HG03521 (cell line): ENCODE measurements around the gene PIPOX.
"Not testable (repeated sequence)": the region's sequence is repeated elsewhere in the genome, so short reads cannot be mapped to it uniquely, and the experiment has no call there.

ENCODE experiments used
- ATAC-seq: cut with Tn5 transposase; IDR thresholded peaks from one replicate; pipeline ENCODE4 v1.9.1; 2021; ENCODE audit warnings: mild to moderate bottlenecking, moderate library complexity; ENCODE audit not compliant: unreplicated experiment

The PIPOX gene

DNA sequence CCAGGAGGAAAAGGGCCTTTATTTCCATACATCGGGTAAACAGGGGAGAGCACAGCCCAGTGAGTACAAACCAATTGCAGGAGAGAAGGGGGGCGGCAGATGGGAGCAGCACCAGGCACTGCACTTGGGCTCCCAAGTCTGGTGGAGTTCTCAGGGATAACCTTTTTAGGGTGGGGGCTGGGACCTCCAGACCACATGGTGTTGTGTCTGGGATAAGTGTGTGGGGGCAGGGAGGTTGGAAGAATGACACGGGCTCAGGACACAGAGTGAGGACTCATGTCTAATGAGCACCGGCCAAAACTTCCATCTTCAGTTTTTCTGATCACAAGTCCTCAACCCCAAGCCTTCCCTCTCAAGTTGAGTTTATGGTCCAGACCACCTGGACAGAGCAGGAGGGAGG is 30.6 kb downstream of the PIPOX start:
- no peak for ATAC-seq

- no peak for ATAC-seq
Measured at GRCh38 chr17:29074488-29074887, 31.5 kb downstream of the PIPOX start.

DNA sequence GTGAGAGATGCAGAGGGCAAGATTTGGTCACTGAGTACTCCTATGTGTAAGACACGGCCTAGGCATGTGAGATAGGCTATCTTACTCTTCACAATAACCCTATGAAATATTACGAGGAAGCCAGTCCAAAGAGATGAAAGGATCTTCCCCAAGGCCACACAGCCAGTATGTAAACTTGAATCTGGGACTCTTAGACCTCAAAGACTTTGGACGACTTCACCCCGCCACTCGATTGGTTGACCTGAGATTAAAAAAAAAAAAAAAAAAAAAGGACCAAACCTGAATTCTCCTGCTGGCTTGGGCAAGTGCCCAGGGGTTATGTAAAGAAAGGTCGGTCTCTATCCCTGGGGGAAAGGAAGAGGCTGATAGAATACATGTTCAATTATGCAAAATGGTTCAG is 33.1 kb downstream of the PIPOX start:
- no peak for ATAC-seq

- no peak for ATAC-seq
Measured at GRCh38 chr17:29076722-29077121, 33.8 kb downstream of the PIPOX start.

GRCh38 chr17:29077320-29077719 is 34.4 kb downstream of the PIPOX start:
- no peak for ATAC-seq

DNA sequence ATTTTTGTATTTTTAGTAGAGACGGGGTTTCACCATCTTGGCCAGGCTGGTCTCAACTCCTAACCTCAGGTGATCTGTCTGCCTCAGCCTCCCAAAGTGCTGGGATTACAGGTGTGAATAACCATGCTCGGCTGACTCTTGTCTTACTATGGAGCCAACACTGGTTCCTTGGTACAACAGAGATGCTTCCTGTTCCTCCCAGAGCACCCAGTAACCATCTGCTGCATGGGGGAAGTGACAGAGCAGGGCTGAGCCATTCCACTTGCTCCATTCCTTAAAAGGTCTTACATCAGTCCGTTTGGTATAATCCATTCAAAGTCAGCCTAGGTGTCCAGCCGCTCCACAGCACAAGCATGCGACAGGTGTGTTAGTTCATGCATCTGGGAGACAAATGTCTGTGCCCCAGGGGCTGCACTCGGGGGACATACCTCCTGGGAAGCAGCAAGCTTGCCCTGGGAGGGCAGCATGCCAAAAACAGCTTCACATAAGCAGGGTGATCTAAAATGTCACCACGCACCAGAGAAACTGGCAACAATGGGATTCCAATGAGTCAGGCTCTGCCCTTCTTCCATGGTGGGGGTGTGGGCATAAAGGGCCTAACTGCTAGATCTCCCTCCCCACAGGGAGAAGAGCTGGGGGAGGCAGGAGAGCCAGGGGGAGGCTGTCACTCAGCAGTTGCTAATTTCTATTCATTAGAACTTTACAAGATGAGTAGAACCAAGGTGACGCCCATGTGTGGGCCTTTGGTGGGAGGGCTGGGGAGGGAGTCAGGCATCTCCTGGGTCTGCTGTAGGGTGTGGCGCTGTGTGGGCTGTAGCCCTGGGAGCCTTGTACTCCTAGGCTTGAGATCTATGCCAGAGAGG is 35.5 kb downstream of the PIPOX start:
- ATAC-seq, result no peak

DNA sequence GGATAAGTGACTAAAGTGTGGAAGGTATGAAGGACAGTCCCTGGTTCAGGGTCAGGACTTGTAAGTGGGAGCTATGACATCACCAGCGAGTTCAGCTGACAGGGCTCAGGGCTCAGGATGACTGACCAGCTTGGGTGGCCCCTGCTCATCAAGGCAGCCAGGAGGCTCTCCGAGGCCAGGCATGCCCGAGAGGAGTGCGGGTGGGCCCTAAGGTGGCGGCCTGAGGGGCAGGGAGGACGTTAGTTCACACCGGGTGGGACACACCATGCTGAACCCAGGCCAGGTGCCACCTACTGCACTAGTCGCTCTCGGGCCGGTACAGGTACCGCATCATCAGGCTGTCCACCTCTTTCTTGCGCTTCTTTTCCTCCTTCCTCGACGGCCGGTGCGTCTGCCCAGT is 36.5 kb downstream of the PIPOX start:
- ATAC-seq, result no peak

DNA sequence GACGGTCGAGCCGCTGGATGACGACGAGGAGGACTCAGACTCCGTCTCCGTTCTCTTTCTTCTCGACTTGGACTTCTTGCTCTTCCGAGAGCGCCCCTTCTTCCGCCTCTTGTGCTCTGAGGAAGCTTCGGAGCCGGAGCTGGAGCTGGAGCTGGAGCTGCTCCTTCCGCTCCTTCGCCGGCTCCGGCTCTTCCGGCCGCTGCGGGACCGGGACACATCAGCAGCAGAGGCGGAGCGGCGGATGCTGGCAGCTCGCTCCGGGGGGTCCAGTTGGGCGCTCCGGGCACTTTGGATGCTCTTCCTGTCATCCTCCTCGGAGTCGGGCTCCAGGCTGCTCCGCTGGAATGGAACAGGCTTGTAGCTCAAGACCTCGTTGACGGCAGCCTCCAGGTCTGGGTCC is 36.9 kb downstream of the PIPOX start:
- no peak for ATAC-seq

GRCh38 chr17:29080323-29080722 is 37.4 kb downstream of the PIPOX start:
- ATAC-seq, result no peak

DNA sequence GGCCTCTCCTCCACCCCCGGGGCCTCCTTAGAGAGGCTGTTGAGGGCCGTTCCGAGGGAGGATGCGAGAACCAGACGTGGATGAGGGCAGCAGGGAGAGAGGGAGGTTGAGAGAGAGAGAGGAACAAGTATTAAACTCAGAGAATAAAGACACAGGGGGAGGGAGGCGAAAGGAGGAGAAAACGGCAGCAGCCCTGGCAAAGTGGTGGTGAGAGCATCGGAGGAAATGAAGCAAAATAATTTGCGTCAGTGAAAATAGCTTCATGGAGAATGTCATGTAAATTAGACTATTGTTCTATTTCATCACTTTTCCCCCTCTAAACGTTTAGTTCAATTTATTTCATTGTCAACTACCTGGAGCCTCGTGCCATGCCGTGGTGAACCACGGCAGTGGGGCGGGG is 38.0 kb downstream of the PIPOX start:
- no peak for ATAC-seq

DNA sequence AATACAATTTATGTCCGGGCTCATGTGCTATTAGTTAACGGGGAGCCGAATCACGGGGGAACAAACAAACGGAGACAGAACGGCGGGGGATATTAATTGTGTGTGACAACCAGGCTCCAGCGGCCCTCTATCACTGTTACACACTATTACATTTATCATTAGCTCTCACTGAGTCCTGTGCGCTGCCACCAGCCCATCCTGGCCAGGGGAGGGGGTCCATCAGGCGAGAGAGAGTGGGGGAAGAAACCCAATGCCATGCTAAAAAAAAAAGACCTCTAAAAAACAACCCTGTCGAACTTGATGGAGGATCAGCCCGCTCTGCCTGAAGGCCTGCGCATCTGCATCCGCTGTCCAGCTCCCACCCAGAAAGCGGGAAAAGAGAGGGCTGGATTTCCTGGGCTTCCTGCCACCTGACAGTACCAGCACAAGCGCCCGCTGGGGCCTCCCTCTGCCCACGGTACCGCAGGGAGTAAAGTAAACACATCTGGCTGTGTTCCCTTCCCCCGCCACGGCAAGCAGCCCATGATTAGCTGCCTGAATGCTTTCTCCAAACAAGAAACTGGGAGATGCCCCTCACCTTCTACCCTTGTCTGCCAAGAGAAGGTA is 41.7 kb downstream of the PIPOX start:
- ATAC-seq, result no peak

DNA sequence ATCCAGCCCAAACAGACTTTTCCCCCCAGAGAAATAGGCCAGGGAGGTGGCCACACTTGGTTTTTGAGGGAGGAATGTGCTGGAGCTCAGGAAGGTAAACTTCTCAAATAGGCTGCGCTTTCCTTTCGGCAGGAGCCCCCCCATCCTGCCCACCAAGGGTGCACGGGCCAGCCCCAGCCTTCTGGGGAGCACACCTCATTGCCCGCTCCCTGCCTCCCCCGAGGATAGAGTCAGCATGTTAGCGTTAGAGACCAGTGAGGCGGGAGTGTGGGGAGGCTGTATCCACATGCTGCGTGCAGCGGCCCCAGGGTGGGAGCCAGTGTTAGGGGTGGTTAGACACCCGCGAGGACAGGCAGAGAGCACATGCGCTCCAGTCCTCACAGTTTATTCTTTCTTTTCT is 42.3 kb downstream of the PIPOX start:
- no peak for ATAC-seq

GRCh38 chr17:29086628-29087332 is 43.8 kb downstream of the PIPOX start:
- ATAC-seq, result no peak

- ATAC-seq, result not testable (repeated sequence)
Measured at GRCh38 chr17:29088782-29089181, 45.8 kb downstream of the PIPOX start.

GRCh38 chr17:29089601-29090044 is 46.7 kb downstream of the PIPOX start:
- no peak for ATAC-seq

GRCh38 chr17:29090108-29090507 is 47.2 kb downstream of the PIPOX start:
- ATAC-seq, result no peak

GRCh38 chr17:29090750-29091605 is 48.0 kb downstream of the PIPOX start:
- no peak for ATAC-seq

- ATAC-seq, result no peak
Measured at GRCh38 chr17:29091606-29092289, 48.8 kb downstream of the PIPOX start.

GRCh38 chr17:29093090-29093871 is 50.3 kb downstream of the PIPOX start:
- no peak for ATAC-seq
